K562 (cell line): ENCODE data around the gene ALDH1A3. TPM values are rescaled to one million over a fixed set of nuclear protein-coding genes. Genes with fewer than 3 reads are reported as not detected.

Source experiments
- ATAC-seq: fragments of 200-7000 bp; cut with Tn5 transposase; 3 replicates; pipeline ENCODE4 v1.9.1; 2020; ENCODE audit warnings: moderate library complexity
- BruUV-seq: library from RNA; stranded (reverse); fragments of 400-500 nt; replicated peaks from 2 replicates; lab custom pipeline; 2021; lab: Mats Ljungman, UMichigan
- CTCF ChIA-PET: fragments of 300-600 bp; formaldehyde crosslinking; extraction: SDS; loops from one replicate; lab custom pipeline; 2021; ENCODE audit warnings: low intra/inter-chr PET ratio; lab: Yijun Ruan, JAX
- POLR2A ChIA-PET: fragments of 300-600, 350-650 bp; sonication (Branson Sonifier 250); formaldehyde crosslinking; extraction: SDS; loops from one replicate; lab custom pipeline; 2021; ENCODE audit warnings: antibody characterized with exemption, inconsistent platforms; lab: Yijun Ruan, JAX
- DNase-seq, 4 experiments: peaks; one replicate each; pipeline versions ENCODE4 v3.0.0 to v3.0.0-alpha.2; 2011 to 2018; ENCODE audit warnings: low spot score in 3 of 4, mixed read lengths in 3 of 4; ENCODE audit errors: extremely low read depth in 1 of 4
- FAIRE-seq: peaks from 2 replicates; lab custom pipeline; 2011; peaks lifted over from hg19 to GRCh38; lab: Jason Lieb, UNC
- H2AFZ ChIP-seq: 2 replicates; pipeline ENCODE4 v1.6.0; 2011; ENCODE audit warnings: low read depth, low read length, control low read depth, inconsistent platforms
- H3K27ac ChIP-seq: fragments of 200-600 bp; 3 replicates; pipeline ENCODE4 v1.8.0; 2011; ENCODE audit warnings: low read depth, mild to moderate bottlenecking, control low read depth, inconsistent platforms, low read length, moderate library complexity, mixed read lengths; ENCODE audit errors: extremely low read depth
- H3K27me3 ChIP-seq, 2 experiments: fragments of 300-600 bp in 1 of 2; 2 replicates in 1 of 2; 3 replicates in 1 of 2; pipeline versions ENCODE4 v1.6.0 to v1.8.0; 2011; ENCODE audit warnings: inconsistent platforms in 2 of 2, low read length in 2 of 2, mild to moderate bottlenecking in 1 of 2, mixed read lengths in 1 of 2, moderate library complexity in 1 of 2; ENCODE audit not compliant: control insufficient read depth in 2 of 2, insufficient read depth in 2 of 2
- H3K36me3 ChIP-seq: fragments of 300-600 bp; 3 replicates; pipeline ENCODE4 v1.8.0; 2011; ENCODE audit warnings: mild to moderate bottlenecking, low read length, inconsistent platforms; ENCODE audit not compliant: control insufficient read depth, insufficient read depth
- H3K4me1 ChIP-seq, 2 experiments: fragments of 200-600 bp in 1 of 2; replicated peaks in 1 of 2; 2 replicates in 1 of 2; 3 replicates in 1 of 2; pipeline versions ENCODE4 v1.5.1 to v1.8.0; 2011; ENCODE audit warnings: inconsistent platforms in 2 of 2, low read length in 2 of 2, mild to moderate bottlenecking in 1 of 2, mixed read lengths in 1 of 2, moderate library complexity in 1 of 2; ENCODE audit not compliant: control insufficient read depth in 2 of 2, insufficient read depth in 2 of 2
- H3K4me2 ChIP-seq: 2 replicates; pipeline ENCODE4 v1.6.1; 2011; ENCODE audit warnings: low read length, control low read depth, inconsistent platforms, mixed read lengths; ENCODE audit not compliant: insufficient read depth
- H3K4me3 ChIP-seq: fragments of 200-600 bp; sonication (generic), shearing (Covaris generic); 2 replicates; pipeline ENCODE4 v1.5.1; 2016; ENCODE audit warnings: control low read depth, inconsistent platforms
- H3K79me2 ChIP-seq: fragments of 200-600 bp; 3 replicates; pipeline ENCODE4 v1.8.0; 2011; ENCODE audit warnings: low read length, inconsistent platforms; ENCODE audit not compliant: control insufficient read depth, insufficient read depth
- H3K9ac ChIP-seq, 2 experiments: 2 replicates each; pipeline versions ENCODE4 v1.6.0 to v1.6.1; 2011; ENCODE audit warnings: low read depth in 2 of 2, low read length in 2 of 2, control low read depth in 1 of 2, inconsistent platforms in 1 of 2, mild to moderate bottlenecking in 1 of 2, mixed read lengths in 1 of 2; ENCODE audit not compliant: insufficient read depth in 1 of 2
- H3K9me1 ChIP-seq: one replicate; pipeline ENCODE4 v1.6.0; 2011; ENCODE audit warnings: inconsistent platforms, mild to moderate bottlenecking, low read length, moderate library complexity; ENCODE audit not compliant: control insufficient read depth, insufficient read depth
- H3K9me3 ChIP-seq: replicated peaks from 2 replicates; pipeline ENCODE4 v1.5.1; 2011; ENCODE audit warnings: low read depth, low read length, inconsistent platforms; ENCODE audit not compliant: control insufficient read depth, insufficient read depth
- H4K20me1 ChIP-seq: replicated peaks from 2 replicates; pipeline ENCODE4 v1.6.1; 2011; ENCODE audit warnings: low read length, inconsistent platforms, mixed read lengths; ENCODE audit not compliant: control insufficient read depth, insufficient read depth
- BCL6 ChIP-seq: fragments of 250-450 bp; sonication (Bioruptor Pico); IDR thresholded peaks from 2 replicates; pipeline ENCODE4 v1.4.0; 2020
- ETS2 ChIP-seq: IDR thresholded peaks from 2 replicates; pipeline ENCODE4 v1.6.1; 2016; ENCODE audit warnings: borderline replicate concordance, missing genetic modification characterization, mild to moderate bottlenecking, moderate library complexity, missing compliant biosample characterization; ENCODE audit not compliant: poor library complexity, severe bottlenecking
- NELFE ChIP-seq: IDR thresholded peaks from 2 replicates; pipeline ENCODE4 v1.6.1; 2011; ENCODE audit warnings: mild to moderate bottlenecking; ENCODE audit not compliant: insufficient read depth, insufficient read length
- NR2C1 ChIP-seq, 2 experiments: fragments of 450-650 bp; IDR thresholded peaks; 2 replicates each; pipeline ENCODE4 v1.6.1; 2017; ENCODE audit warnings: mild to moderate bottlenecking in 2 of 2, antibody characterized with exemption in 1 of 2, inconsistent platforms in 1 of 2, missing compliant biosample characterization in 1 of 2, missing genetic modification characterization in 1 of 2
- ZC3H8 ChIP-seq: fragments of 450-650 bp; IDR thresholded peaks from 2 replicates; pipeline ENCODE4 v1.6.1; 2017
- ZNF584 ChIP-seq: fragments of 200-800 bp; sonication (Bioruptor generic); IDR thresholded peaks from 2 replicates; pipeline ENCODE4 v1.6.1; 2016; ENCODE audit warnings: low read depth, mild to moderate bottlenecking, missing genetic modification characterization, missing compliant biosample characterization
- WGBS: fragments of 100-300 bp; shearing (Covaris generic); methylation state at CpG from one replicate; pipeline ENCODE4 v1.1.6; 2016; ENCODE audit warnings: low coverage, mixed read lengths; ENCODE audit not compliant: insufficient coverage; ENCODE audit errors: missing lambda C conversion rate; 5-methylcytosine and 5-hydroxymethylcytosine counted together
- in situ Hi-C: fragments of 300-500 bp; cut with MboI; formaldehyde crosslinking; loops from 4 replicates; pipeline ENCODE4 v1.15.0; 2018; ENCODE audit warnings: inconsistent platforms, mixed read lengths
- intact Hi-C: fragments of 100-400 bp; cut with micrococcal nuclease; formaldehyde crosslinking; loops from 2 replicates; pipeline ENCODE4 v1.14.2; 2022
- polyA plus RNA-seq, 8 experiments: library from polyadenylated mRNA; depleted of rRNA in 4 of 8; stranded (reverse) in 5 of 8; unstranded in 3 of 8; fragments of >200 nt; fragmentation: Nextera tagmentation in 2 of 8; fragmentation: Illumina TruSeq in 1 of 8; extraction: Ambion mirVana in 2 of 8; extraction: Trizol in 1 of 8; gene quantifications; 2 replicates each; pipeline versions ENCODE4 v1.2.1 to v1.2.3, GENCODE V29; 2011 to 2014; ENCODE audit warnings: inconsistent platforms in 1 of 8, missing spikeins in 1 of 8
- total RNA-seq, 7 experiments: library from RNA; depleted of rRNA in 6 of 7; stranded (reverse); fragments of >200 nt in 6 of 7; fragmentation: Illumina TruSeq in 2 of 7; extraction: Trizol in 2 of 7; gene quantifications; 2 replicates each; pipeline versions ENCODE4 v1.2.1 to v1.2.3, GENCODE V29; 2011 to 2021; ENCODE audit warnings: low replicate concordance in 1 of 7
- TF ChIP-seq, protein P1 (sequence below): sonication (generic); formaldehyde crosslinking; IDR thresholded peaks from 2 replicates; pipeline ENCODE4 v1.8.1; 2022; ENCODE audit warnings: missing genetic modification reagents

The ALDH1A3 gene
- total and polyA plus RNA-seq, 9 of the 15 experiments (the other 6 are each of a cell fraction or from before 2014, with no cell fraction given) = 0.38 TPM; not detected in 8

DNA sequence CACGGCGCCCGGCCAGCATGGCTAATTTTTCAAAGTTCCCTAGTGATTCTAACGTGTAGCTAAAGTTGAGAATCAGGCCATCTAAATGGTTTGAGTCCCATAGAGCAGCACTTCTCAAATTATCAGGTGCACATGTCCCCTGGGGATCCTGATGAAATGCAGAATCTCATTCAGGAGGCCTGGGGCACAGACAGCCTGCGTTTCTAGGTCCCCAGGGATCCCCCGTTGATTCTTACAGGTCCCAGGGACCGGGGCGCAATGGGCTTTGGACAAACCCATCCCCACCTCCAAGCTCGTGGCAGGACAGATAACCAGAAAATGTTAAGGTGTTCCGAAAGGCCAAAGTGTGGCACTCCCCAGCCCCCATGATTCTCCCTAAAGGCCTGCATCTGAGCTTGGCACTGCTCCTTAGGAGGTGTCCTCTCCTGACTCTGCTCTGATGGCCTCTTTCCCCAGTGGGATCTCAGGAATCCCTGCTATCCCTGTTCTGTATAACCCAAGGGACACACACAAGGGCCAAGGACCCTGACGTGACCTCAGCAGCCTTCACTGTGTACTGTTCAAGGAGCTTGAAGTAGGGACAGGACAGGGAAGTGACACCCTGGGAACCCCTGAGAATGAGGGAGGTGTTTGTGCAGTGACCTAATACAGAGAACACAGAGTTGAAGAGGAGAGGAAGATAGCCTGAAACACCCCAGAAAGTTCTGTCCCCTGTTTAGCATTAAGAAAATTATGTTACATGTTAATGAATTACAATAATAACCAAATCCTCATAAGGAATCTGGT is 47.5 kb downstream of the ALDH1A3 start:
- H3K9ac ChIP-seq = no peak overlapping the region
- no peaks in the 10 kb centered on the region for H3K4me1 ChIP-seq
- no peaks in the 10 kb centered on the region for H3K9me1 ChIP-seq
- WGBS = 5% methylated on average over 11 of the region's 11 CpGs
- in situ Hi-C loops (no loop called here), intact Hi-C loops (no loop called here)
- DNase-seq = no peak
- H3K27ac ChIP-seq = no peak overlapping the region
- POLR2A ChIA-PET = no interaction called here
- no peak overlapping the region for H2AFZ ChIP-seq
- no peaks in the 10 kb centered on the region for H3K9me3 ChIP-seq
- no peak overlapping the region for H3K4me3 ChIP-seq
- no TSS peak for BruUV-seq
- H3K79me2 ChIP-seq = no peaks in the 10 kb centered on the region
- no peak for ATAC-seq
- H3K27me3 ChIP-seq = peaks cover 12 to 67% of the 10 kb centered on the region in 2 experiments
- H3K4me2 ChIP-seq = no peak overlapping the region
- CTCF ChIA-PET = no interaction called here
- no peak for FAIRE-seq
- no peaks in the 10 kb centered on the region for H4K20me1 ChIP-seq
- H3K36me3 ChIP-seq = no peaks in the 10 kb centered on the region
- TF ChIP-seq ZNF584 (CRISPR knock-in tag) = no peak
- TF ChIP-seq ETS2 (tag) = no peak
- no peak for TF ChIP-seq ZC3H8
- TF ChIP-seq NELFE = no peak
- TF ChIP-seq, protein P1, sequence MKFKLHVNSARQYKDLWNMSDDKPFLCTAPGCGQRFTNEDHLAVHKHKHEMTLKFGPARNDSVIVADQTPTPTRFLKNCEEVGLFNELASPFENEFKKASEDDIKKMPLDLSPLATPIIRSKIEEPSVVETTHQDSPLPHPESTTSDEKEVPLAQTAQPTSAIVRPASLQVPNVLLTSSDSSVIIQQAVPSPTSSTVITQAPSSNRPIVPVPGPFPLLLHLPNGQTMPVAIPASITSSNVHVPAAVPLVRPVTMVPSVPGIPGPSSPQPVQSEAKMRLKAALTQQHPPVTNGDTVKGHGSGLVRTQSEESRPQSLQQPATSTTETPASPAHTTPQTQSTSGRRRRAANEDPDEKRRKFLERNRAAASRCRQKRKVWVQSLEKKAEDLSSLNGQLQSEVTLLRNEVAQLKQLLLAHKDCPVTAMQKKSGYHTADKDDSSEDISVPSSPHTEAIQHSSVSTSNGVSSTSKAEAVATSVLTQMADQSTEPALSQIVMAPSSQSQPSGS (CRISPR knock-in tag) = no peak
- TF ChIP-seq NR2C1 (IDR thresholded peaks at IDR 0.05) = no peak
- TF ChIP-seq NR2C1 (tag; IDR thresholded peaks at IDR 0.05) = no peak
- TF ChIP-seq BCL6 (CRISPR knock-in tag) = no peak
- TF ChIP-seq, all 486 proteins: peak for 0
